Effector CD8-positive, alpha-beta T cell (primary cell): ENCODE data around the gene HSPA1A.

ENCODE experiments used
- DNase-seq: peaks from one replicate; lab custom pipeline; 2025; lab: John Stamatoyannopoulos, UW

HSPA1A gene

GRCh38 chr6:31865205-31866118 is 50.1 kb downstream of the HSPA1A start:
- no peak for DNase-seq
